Ishikawa (cell line): Measurements from ENCODE around the gene HSF5.

Source experiments
- CEBPB ChIP-seq: IDR thresholded peaks from 2 replicates; pipeline ENCODE4 v1.6.1; 2012
- CREB1 ChIP-seq: IDR thresholded peaks from 2 replicates; pipeline ENCODE4 v1.6.1; 2012; ENCODE audit warnings: low read depth
- EGR1 ChIP-seq: IDR thresholded peaks from 2 replicates; pipeline ENCODE4 v1.6.1; 2012
- EP300 ChIP-seq: IDR thresholded peaks from 2 replicates; pipeline ENCODE4 v1.6.1; 2012; ENCODE audit warnings: borderline replicate concordance
- FOXM1 ChIP-seq: IDR thresholded peaks from 2 replicates; pipeline ENCODE4 v1.6.1; 2012; ENCODE audit warnings: low read depth, borderline replicate concordance
- MAX ChIP-seq: IDR thresholded peaks from 2 replicates; pipeline ENCODE4 v1.6.1; 2012
- NFIC ChIP-seq: IDR thresholded peaks from 2 replicates; pipeline ENCODE4 v1.6.1; 2012
- RAD21 ChIP-seq: IDR thresholded peaks from 2 replicates; pipeline ENCODE4 v1.6.1; 2012; ENCODE audit warnings: low read depth
- REST ChIP-seq: IDR thresholded peaks from 2 replicates; pipeline ENCODE4 v1.6.1; 2012; ENCODE audit warnings: low read depth, mild to moderate bottlenecking
- TAF1 ChIP-seq: IDR thresholded peaks from 2 replicates; pipeline ENCODE4 v1.6.1; 2012; ENCODE audit warnings: low read depth, mild to moderate bottlenecking
- TCF12 ChIP-seq: IDR thresholded peaks from 2 replicates; pipeline ENCODE4 v1.6.1; 2012; ENCODE audit warnings: low read depth
- TEAD4 ChIP-seq: IDR thresholded peaks from 2 replicates; pipeline ENCODE4 v1.6.1; 2012
- USF1 ChIP-seq: IDR thresholded peaks from 2 replicates; pipeline ENCODE4 v1.6.1; 2012
- YY1 ChIP-seq: IDR thresholded peaks from 2 replicates; pipeline ENCODE4 v1.6.1; 2012; ENCODE audit warnings: low read depth

- TF ChIP-seq RAD21, result no peak
- no peak for TF ChIP-seq FOXM1
- TF ChIP-seq NFIC, result no peak
- no peak for TF ChIP-seq EGR1
- no peak for TF ChIP-seq CEBPB
- TF ChIP-seq EP300, result no peak
- TF ChIP-seq REST, result no peak
- no peak for TF ChIP-seq CREB1
- TF ChIP-seq MAX, result no peak
- TF ChIP-seq YY1, result no peak
- TF ChIP-seq USF1, result no peak
- TF ChIP-seq TCF12, result no peak
- TF ChIP-seq TAF1, result no peak
- TF ChIP-seq TEAD4, result no peak
Observed at GRCh38 chr17:58378733-58379510, 109.3 kb downstream of the HSF5 start.
